OCI-LY7 (cell line): Measurements from ENCODE around the gene GNG12. TPM values are rescaled to one million over a fixed set of nuclear protein-coding genes. Genes with fewer than 3 reads are reported as not detected.

Experiments used
- BruUV-seq: library from RNA; stranded (reverse); fragments of 400-500 nt; replicated peaks from 2 replicates; lab custom pipeline; 2021; lab: Mats Ljungman, UMichigan
- CTCF ChIA-PET: fragments of 300-600 bp; sonication (Branson Sonifier 250); formaldehyde crosslinking; loops from one replicate; lab custom pipeline; 2022; ENCODE audit warnings: antibody characterized with exemption; ENCODE audit not compliant: unreplicated experiment; lab: Charles Lee
- POLR2A ChIA-PET: fragments of 300-600 bp; sonication (Branson Sonifier 250); formaldehyde crosslinking; loops from one replicate; lab custom pipeline; 2022; ENCODE audit warnings: antibody characterized with exemption; lab: Charles Lee
- DNase-seq: peaks from one replicate; pipeline ENCODE4 v3.0.0-alpha.2; 2015; ENCODE audit warnings: low spot score
- H2AFZ ChIP-seq: fragments of 200-600 bp; sonication (generic), shearing (Covaris generic); 2 replicates; pipeline ENCODE4 v1.6.1; 2014; ENCODE audit warnings: mild to moderate bottlenecking, antibody characterized with exemption, low read length, moderate library complexity
- H3K27ac ChIP-seq: fragments of 200-600 bp; sonication (generic); 2 replicates; pipeline ENCODE4 v1.5.1; 2014; ENCODE audit warnings: mixed run types, low read depth, mild to moderate bottlenecking, moderate library complexity, low read length, inconsistent platforms; ENCODE audit not compliant: poor library complexity, severe bottlenecking
- H3K36me3 ChIP-seq: fragments of 200-600 bp; sonication (generic); 2 replicates; pipeline ENCODE4 v1.6.1; 2014; ENCODE audit warnings: mild to moderate bottlenecking, antibody characterized with exemption, low read length, moderate library complexity, mixed read lengths; ENCODE audit not compliant: insufficient read depth
- H3K4me1 ChIP-seq: fragments of 200-600 bp; sonication (generic); 2 replicates; pipeline ENCODE4 v1.5.1; 2014; ENCODE audit warnings: mild to moderate bottlenecking, low read length; ENCODE audit not compliant: insufficient read depth, poor library complexity, severe bottlenecking
- H3K4me2 ChIP-seq: fragments of 200-600 bp; sonication (generic); 2 replicates; pipeline ENCODE4 v1.6.1; 2014; ENCODE audit warnings: mild to moderate bottlenecking, low read length
- H3K4me3 ChIP-seq: fragments of 200-600 bp; sonication (generic); 2 replicates; pipeline ENCODE4 v1.5.1; 2014; ENCODE audit warnings: mild to moderate bottlenecking, low read depth, low read length; ENCODE audit not compliant: poor library complexity, severe bottlenecking
- H3K79me2 ChIP-seq: fragments of 200-600 bp; sonication (generic); 2 replicates; pipeline ENCODE4 v1.6.1; 2016; ENCODE audit warnings: low read depth, mild to moderate bottlenecking, low read length, moderate library complexity, mixed read lengths; ENCODE audit not compliant: insufficient read depth
- H3K9me2 ChIP-seq: fragments of 200-600 bp; sonication (generic); 2 replicates; pipeline ENCODE4 v1.6.1; 2016; ENCODE audit warnings: mild to moderate bottlenecking, low read length, mixed read lengths; ENCODE audit not compliant: insufficient read depth
- H3K9me3 ChIP-seq: fragments of 200-600 bp; sonication (generic); 2 replicates; pipeline ENCODE4 v1.6.1; 2014; ENCODE audit warnings: mild to moderate bottlenecking, mixed run types, low read length, mixed read lengths
- H4K20me1 ChIP-seq: fragments of 200-600 bp; sonication (generic); 2 replicates; pipeline ENCODE4 v1.6.1; 2014; ENCODE audit warnings: mild to moderate bottlenecking, antibody characterized with exemption, low read length, moderate library complexity, mixed read lengths; ENCODE audit not compliant: insufficient read depth
- EZH2phosphoT487 ChIP-seq: fragments of 200-600 bp; sonication (generic); IDR thresholded peaks from 2 replicates; pipeline ENCODE4 v1.6.1; 2018; ENCODE audit warnings: low read depth, borderline replicate concordance, mild to moderate bottlenecking, mixed run types, antibody characterized with exemption, low read length, moderate library complexity, mixed read lengths
- intact Hi-C: fragments of 100-400 bp; cut with micrococcal nuclease; formaldehyde crosslinking; loops from one replicate; pipeline ENCODE4 v1.10.0; 2022; ENCODE audit not compliant: unreplicated experiment
- total RNA-seq, 2 experiments: library from RNA; depleted of rRNA in 1 of 2; stranded (reverse); fragments of >200 nt in 1 of 2; shearing (Covaris generic) in 1 of 2; gene quantifications; 2 replicates each; pipeline ENCODE4 v1.2.3, GENCODE V29; 2014 to 2022
- TF ChIP-seq, protein P1 (sequence below): fragments of 200-600 bp; sonication (generic); conservative IDR thresholded peaks from 2 replicates; pipeline ENCODE4 v1.5.1; 2014; ENCODE audit warnings: mild to moderate bottlenecking, antibody characterized with exemption, low read length, moderate library complexity, mixed read lengths

GNG12 gene
- total RNA-seq, 2 experiments from 2014 or later: 0.10 TPM; not detected in 1

DNA sequence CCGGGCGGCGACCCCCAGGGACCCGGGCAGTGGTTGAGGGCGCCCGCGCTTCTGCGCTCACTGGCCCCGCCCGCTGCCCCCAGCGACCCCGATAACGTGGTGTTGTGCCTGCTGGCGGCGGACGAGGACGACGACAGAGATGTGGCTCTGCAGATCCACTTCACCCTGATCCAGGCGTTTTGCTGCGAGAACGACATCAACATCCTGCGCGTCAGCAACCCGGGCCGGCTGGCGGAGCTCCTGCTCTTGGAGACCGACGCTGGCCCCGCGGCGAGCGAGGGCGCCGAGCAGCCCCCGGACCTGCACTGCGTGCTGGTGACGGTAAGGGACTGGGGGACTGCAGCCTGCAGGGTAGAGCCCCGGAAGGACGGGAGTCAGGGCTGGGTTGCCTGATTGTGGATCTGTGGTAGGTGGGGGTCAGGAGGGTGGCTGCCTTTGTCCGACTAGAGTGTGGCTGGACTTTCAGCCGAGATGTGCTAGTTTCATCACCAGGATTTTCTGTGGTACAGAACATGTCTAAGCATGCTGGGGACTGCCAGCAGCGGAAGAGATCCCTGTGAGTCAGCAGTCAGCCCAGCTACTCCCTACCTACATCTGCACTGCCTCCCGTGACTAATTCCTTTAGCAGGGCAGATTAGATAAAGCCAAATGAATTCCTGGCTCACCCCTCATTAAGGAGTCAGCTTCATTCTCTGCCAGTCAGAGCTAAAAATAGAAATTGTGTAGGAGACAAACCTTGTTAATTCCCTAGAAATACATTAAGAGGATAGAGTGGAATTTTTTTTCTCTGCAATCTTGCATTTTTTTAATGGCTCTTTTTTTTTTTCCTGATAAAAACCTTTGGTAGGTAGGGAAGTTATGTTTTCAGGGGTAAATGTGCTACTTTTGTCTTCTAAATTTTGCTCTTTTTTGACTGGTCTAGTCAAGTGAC, 146.7 kb downstream of the GNG12 start:
- H4K20me1 ChIP-seq: peaks cover 22% of the 10 kb centered on the region
- H3K4me1 ChIP-seq: peaks cover 53% of the 10 kb centered on the region
- peak overlapping the region; percentile 86 for H3K4me3 ChIP-seq
- DNase-seq: peak; percentile 81
- TF ChIP-seq, protein P1, sequence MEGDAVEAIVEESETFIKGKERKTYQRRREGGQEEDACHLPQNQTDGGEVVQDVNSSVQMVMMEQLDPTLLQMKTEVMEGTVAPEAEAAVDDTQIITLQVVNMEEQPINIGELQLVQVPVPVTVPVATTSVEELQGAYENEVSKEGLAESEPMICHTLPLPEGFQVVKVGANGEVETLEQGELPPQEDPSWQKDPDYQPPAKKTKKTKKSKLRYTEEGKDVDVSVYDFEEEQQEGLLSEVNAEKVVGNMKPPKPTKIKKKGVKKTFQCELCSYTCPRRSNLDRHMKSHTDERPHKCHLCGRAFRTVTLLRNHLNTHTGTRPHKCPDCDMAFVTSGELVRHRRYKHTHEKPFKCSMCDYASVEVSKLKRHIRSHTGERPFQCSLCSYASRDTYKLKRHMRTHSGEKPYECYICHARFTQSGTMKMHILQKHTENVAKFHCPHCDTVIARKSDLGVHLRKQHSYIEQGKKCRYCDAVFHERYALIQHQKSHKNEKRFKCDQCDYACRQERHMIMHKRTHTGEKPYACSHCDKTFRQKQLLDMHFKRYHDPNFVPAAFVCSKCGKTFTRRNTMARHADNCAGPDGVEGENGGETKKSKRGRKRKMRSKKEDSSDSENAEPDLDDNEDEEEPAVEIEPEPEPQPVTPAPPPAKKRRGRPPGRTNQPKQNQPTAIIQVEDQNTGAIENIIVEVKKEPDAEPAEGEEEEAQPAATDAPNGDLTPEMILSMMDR: peak; percentile 44
- TF ChIP-seq EZH2phosphoT487: no peak
- peaks cover 63% of the 10 kb centered on the region for H3K36me3 ChIP-seq
- H3K79me2 ChIP-seq: peaks cover 32% of the 10 kb centered on the region
- no TSS peak for BruUV-seq
- H3K27ac ChIP-seq: peak overlapping the region; percentile 57
- H2AFZ ChIP-seq: no peak overlapping the region
- H3K9me3 ChIP-seq: no peaks in the 10 kb centered on the region
- POLR2A ChIA-PET: interaction anchor here (0.6 to 7.7 kb wide), 12 partner anchors 8 to 277 kb away, joined by 3 to 123 read pairs (median 5); no protein-coding TSS in a partner anchor
- peak overlapping the region; percentile 89 for H3K4me2 ChIP-seq
- H3K9me2 ChIP-seq: no peaks in the 10 kb centered on the region
- CTCF ChIA-PET: no interaction called here
- intact Hi-C loops: loop anchor here (1.0 to 10.0 kb wide), 7 partner anchors 26 to 762 kb away; partner anchors contain the start of genes DNAI4, MIER1 and SERBP1

DNA sequence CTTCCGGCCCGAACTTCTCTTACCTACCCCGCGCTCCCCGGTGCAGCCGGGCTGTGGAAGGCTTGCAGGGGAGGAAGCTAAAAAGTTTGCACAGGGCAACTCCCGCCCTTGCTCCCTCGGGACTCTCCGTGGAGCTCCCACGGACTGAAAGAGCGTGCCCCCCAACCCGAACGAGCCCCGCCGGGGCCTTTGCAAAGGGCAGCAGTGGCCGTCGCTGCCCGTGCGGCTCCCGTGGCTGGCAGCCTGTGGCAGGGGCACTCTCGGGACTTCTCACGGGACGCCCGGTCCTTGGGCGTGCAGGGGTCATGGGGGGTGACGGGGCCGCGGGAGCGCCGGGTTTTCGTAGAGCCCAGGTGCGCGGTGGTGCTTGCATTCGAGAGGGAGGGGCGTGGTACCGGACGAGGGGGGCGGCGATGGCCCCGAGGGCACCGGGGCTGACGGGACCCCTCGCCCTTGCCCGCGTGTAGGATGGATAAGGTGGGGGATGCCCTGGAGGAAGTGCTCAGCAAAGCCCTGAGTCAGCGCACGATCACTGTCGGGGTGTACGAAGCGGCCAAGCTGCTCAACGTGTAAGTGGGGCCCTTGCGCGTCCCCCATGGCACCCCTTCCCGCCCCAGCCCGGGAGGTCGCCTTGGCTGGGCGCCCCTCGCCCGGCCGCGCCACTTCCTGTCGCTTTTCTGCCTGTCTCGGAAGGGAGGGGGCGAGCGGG, 147.6 kb downstream of the GNG12 start:
- intact Hi-C loops: loop anchor here (1.0 to 10.0 kb wide), 8 partner anchors 27 to 761 kb away; partner anchors contain the start of genes DNAI4, MIER1 and SERBP1
- Histone ChIP-seq H3K27ac (peak overlapping the region; percentile 57), H3K79me2 (peaks cover 32% of the 10 kb centered on the region), H3K4me1 (peaks cover 48% of the 10 kb centered on the region), H3K4me2 (peak overlapping the region; percentile 89), H2AFZ (no peak overlapping the region), H4K20me1 (peaks cover 22% of the 10 kb centered on the region), H3K9me3 (no peaks in the 10 kb centered on the region), H3K36me3 (peaks cover 54% of the 10 kb centered on the region), H3K4me3 (peak overlapping the region; percentile 86), H3K9me2 (no peaks in the 10 kb centered on the region)
- DNase-seq: peak; percentile 59
- ChIA-PET POLR2A (interaction anchor here (0.6 to 7.7 kb wide), 24 partner anchors 10 to 921 kb away, joined by 3 to 123 read pairs (median 6); no protein-coding TSS in a partner anchor), CTCF (interaction anchor here (0.6 to 1.9 kb wide), 7 partner anchors 9 to 58 kb away, joined by 5 to 19 read pairs (median 10); no protein-coding TSS in a partner anchor)
- BruUV-seq: no TSS peak
- TF ChIP-seq, protein P1: no peak
- TF ChIP-seq EZH2phosphoT487: no peak
